ENCODE data around the gene HNRNPU.
"Not testable (repeated sequence)": the region's sequence is repeated elsewhere in the genome, so short reads cannot be mapped to it uniquely, and the experiment has no call there.

HNRNPU gene

DNA sequence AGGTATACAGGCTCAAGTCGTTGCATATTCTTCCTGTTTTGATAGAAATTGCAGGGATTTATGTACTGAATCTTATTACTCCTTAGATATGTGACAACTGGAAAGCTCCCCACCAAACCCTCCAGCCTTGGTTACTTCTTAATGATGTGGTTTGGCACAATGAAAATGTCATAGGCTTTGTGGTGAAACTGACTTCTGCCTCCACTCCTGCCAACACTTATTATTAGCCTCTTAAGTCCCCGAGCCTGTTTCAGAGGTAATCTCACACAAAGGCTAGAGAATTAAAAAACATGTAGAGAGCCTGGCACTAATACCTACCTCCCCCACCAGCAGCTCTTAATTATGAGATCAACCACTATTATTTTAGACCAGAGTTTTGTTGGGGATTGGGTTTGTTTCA, 24.7 kb downstream of the HNRNPU start:
- no peak for DNase-seq

DNA sequence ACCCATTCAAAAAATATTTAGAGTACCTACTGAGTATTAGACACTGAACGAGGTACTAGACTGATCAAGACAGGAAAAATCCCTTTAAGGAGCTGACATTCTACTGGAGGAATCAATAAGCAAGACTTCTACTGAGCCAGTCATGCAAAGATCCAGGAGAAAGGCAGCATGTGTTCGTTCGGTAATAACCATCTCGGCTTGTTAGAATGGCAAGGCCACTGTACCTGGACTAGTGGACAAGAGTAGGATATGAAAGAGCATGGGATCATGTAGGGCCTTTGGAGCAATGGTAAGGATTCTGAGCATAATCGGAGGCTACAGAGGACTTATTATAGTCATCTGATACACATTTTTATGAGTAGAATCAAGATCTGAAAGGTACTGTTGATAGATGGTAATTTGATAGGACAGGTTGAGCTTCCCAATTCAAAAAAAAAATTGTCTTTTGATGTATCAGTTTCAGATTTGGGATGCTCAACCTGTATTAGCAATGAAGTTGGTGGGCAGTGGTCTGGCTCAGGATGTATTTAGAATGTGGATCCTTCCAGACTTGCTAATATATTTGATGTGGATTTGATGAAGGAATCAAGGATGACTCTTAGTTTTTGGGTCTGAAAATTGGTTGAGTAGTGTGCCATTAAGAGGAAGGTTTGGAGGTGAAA, 26.6 kb downstream of the HNRNPU start:
- no peak for DNase-seq

DNA sequence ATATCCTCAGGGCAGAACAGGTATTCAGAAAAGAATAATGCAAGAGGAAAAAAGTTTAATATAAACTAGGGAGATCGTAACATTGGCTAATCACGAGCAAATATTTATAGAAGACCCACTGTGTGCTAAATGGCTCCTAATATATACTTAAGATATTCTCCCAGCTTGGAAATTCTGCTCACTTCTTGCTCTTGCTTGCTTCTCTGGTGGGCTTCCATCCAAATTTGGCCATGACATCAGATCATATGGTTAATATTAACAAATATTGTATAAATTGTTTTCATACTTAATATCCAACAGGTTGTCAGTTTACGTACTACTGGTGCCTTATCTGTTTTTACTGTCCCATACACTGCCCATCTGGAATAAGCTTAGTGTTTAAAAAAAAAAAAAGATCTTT, 27.8 kb downstream of the HNRNPU start:
- DNase-seq: peak; percentile 16

DNA sequence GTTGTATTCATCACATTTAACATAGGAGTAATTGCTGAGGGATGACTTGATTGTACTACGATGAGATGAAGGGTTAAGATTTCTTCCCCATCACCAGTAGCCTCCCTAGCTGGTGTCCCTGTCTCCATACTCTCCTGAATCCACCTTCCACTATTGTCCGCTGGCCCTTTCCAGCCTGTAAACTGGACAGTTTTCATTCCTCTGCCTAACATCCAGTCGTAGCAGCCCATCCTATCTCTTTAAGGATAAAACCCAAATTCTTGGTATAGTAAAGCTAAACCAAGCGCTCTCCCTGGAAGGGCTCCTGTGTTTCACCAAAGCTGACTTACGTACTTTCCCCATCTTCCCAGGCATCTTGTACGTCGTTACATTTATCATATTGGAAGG, 28.2 kb downstream of the HNRNPU start:
- peak; percentile 25 for DNase-seq

DNA sequence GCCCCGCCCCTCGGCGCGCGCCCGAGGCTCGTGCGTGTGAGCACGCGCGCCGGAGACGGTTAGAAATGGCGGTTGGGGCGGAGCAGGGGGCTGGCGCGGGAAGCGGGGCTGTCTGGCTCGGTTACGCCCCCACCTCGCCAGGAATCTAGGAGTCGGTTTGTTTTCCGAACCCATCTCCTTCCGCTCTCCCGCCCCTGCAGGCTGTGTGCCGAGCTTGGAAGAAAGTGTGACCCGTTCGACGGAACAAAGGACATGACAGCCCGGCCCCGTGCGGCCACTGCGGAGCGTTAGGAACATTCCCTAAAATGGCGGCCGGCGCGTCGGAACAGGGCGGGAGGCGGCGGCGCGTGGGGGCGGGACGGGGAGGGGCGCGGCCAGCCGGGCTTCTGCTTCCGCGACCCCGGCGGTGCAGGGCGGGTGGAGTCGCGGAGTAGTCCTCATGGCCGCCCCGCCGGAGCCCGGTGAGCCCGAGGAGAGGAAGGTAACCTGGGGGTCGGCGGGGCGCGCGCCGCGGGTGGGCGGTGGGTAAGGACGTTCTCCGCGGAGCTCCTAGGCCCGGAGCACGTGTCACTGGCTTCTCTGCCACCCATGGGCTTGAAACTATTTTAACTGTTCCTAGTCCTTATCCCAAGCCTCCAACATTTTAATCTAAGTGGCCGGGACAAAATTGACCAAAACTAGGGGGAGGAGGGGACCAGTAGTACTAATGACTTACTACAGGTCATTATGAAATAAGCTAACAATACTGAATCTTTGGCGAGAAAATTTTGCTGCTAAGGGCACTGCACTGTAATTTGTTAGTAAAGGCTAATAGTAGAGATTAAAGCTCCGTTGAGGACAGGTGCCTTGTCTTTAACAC, 28.8 kb downstream of the HNRNPU start, which contains the start of gene COX20:
COX20 (plus strand) TSS at position 383 of the 859 bp plus-strand sequence; CDS start at position 440, 57 bp downstream.
- DNase-seq: peak; percentile 94

DNA sequence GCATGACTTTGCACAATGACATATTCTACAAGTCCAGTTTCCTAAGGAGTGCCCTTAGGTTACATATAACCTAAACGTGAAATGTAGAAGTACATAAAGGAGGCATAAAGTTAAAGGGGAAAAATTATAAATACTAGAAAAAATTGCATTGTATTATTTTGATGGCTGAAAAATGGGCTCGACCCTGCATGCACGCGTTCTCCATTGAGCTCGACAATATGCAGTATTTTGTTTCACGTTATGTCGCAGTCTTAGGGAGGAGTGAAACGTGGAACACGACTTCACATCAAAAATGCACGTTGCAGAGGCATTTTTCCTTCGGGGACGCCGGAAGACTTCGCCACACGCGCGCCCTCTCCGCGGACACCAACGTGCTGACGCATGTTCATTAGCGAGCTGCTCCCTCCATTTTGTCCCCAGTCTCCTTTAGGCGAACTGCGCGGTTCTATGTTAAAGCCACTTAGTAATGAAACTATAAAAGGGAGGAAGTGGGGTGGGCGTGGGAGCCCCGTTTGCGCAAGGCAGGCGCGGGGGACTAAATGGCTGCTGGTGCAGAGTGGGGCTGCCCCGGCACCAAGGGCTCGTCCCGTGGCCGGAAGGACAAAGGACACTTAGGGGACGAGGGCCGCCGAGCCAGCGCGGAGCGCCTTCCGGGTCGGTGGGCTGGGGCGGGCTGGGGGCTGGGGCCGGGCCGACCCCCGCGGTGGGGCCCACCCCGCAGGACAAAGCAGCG, 29.6 kb downstream of the HNRNPU start:
- peak; percentile 95 for DNase-seq

DNA sequence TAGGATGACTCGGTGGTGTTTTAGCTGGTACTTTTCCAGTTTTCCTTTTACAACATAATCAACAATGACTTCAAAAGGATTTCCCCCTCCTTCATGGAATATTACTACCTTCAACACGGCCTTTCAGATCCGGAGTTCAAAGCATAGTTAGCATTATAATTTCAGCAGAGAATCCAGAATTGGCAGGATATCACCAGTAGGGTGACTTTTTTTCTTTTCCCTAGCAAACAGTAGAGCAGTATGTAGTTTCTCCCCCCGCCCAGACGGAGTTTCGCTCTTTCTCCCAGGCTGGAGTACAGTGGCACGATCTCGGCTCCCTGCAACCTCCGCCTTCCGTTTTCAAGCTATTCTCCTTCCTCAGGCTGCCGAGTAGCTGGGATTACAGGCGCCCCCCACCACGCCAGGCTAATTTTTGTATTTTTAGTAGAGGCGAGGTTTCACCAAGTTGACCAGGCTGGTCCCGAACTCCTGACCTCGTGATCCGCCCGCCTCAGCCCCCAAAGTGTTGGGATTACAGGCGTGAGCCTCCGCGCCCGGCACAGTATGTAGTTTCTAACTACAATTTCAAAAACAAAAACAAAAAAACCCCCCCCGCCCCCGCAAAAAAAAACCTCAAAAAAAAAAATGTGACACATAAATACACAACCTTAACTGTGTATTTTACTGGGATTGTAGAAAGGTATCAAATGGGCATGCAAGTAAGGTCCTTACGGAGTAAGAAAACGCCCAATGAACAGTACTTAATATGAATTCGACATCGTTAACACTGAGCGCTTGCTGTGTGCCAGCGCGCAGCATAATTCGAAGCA, 30.4 kb downstream of the HNRNPU start:
- DNase-seq: peak; percentile 80

DNA sequence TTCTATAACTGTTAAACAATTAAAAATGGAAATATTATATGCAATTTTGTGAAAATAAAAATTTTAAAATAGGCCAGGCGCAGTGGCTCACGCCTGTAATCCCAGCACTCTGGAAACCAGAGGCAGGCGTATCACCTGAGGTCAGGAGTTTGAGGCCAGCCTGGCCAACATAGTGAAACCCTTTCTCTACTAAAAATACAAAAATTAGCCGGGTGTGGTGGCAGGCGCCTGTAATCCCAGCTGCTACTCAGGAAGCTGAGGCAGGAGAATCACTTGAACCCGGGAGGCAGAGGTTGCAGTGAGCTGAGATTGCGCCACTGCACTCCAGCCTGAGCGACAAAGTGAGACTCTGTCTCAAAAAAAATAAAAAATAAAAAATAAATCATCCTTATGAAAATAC, 31.1 kb downstream of the HNRNPU start:
- not testable (repeated sequence) for DNase-seq

DNA sequence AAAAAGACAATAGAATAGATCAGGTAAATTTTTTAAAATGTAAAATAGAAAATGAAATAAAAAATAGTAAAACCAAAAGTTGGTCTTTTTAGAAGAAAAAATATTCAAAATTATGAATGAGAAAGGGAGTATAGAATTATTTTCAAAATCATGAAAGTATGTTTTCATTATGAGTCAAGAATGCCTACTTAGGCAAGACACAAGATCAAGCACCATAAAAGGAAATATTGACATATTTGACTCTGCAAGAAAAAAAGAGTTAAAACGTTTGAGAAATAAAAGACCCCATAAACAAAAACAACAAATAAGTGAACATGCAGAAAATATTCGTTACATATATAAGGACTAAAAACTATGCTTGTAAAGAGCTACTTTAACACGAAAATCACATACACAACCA, 33.7 kb downstream of the HNRNPU start:
- DNase-seq: no peak

DNA sequence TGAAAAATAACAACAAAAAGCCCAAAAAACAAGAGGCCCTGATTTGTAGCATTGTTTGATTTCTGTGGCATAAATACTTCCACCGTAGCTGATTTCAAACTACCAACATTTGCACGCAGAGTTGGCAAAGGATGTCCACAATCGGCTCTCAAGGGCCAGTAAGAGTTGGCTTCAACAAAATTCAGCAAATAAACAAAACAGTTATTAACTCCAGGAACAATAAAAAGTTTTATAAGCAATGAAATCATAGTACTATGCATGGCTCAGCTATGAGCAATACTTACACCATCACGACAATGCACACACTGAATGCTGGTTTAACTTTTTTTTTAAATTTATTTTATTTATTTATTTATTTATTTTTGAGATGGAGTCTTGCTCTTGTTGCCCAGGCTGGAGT, 37.6 kb downstream of the HNRNPU start:
- DNase-seq: no peak

DNA sequence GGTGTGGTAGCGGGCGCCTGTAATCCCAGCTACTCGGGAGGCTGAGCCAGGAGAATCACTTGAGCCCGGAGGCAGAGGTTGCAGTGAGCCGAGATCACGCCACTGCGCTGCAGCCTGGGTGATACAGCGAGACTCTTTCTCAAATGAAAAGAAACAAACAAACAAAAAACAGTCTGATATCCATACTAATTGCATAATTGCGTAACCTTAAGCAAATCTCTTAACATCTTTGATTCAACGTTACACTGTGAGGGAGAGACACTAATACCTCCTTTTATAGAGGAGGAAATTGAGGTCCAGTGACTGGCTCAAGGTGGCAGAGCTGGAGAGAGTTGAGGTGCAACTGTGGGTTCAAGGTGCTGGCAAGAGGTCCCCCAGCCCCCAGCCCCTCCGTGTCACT, 41.5 kb downstream of the HNRNPU start:
- DNase-seq: no peak

DNA sequence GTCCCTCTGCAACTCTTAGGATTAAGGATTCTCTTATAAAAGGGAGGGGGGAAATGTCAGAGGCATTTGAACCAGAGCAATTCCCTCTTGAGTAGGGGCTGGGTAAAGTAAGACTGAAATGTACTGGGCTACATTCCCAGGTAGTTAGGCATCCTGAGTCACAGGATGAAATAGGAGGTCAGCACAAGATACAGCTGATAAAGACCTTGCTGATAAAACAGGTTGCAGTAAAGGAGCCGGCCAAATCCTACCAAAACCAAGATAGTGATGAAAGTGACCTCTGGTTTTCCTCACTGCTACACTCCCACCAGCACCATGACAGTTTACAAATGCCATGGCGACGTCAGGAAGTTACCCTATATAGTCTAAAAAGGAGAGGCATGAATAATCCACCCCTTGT, 43.2 kb downstream of the HNRNPU start:
- no peak for DNase-seq

DNA sequence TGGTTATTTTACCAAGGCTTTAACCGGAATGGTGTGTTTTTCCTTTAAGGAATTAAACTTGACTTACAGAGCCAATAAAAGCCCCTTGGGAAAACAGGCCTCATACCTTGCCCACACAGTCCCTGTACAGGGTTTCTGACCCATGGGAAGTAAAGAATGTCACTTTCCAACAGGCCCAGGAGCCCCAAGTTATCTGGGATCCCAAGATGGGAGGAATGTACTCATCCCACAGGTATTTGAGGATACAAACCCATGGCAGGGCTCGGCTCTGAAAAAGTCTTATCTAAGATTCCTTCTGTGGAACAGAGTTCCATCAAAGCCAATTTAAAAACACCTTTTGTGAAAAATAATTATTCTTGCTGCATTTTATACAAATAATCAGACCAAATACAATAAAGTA, 44.2 kb downstream of the HNRNPU start:
- no peak for DNase-seq

DNA sequence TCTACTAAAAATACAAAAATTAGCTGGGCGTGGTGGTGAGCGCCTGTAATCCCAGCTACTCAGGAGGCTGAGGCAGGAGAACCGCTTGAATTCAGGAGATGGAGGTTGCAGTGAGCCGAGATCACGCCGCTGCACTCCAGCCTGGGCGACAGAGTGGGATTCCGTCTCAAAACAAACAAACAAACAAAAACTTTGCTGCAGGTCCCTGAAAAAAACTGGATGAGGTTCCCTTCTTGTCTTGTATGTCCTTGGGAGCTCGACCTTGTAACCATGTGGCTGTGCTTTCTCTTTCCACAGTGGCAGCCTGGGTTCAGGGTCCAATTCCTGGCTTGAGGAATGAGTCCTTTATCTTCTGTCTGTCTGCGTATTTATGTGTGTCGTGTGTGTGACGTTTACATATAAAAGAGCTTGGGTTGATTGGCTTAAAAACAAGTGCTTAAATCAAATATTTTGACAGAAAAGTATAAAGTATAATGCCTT, 46.9 kb downstream of the HNRNPU start:
- no peak for DNase-seq

DNA sequence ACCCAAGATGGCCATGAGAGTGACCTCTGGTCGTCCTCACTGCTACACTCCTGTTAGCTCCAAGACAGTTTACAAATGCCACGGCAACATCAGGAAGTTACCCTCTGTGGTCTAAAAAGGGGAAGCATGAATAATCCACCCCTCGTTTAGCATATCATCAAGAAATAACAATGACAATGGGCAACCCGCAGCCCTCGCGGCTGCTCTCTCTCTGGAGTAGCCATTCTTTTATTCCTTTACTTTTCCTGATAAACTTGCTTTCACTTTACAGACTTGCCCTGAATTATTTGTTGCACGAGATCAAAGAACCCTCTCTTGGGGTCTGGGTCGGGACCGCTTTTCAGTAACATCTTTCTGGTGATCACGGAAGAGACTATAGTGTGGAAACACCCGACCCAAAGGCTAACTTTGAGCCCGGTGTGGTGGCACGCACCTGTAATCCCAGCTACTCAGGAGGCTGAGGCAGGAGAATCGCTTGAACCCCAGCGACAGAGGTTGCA, 48.7 kb downstream of the HNRNPU start:
- DNase-seq: no peak

DNA sequence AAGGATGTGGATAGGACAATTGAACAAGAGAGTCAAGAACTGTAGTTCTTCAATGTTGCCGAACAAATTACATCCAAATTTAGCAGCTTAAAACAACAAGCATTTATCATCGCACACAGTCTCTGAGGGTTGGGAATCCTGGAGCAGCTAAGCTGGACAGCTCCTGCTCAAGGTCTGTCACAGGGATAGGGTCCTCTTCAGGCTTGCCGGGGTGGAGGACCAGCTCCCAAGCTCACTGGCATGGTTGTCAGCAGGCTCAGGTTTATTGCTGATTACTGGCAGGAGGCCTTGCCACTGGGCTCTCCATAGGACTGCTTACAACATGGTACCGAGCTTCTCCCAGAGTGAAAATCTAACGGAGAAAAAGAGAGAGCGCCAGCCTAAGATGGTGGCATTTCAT, 51.0 kb downstream of the HNRNPU start:
- DNase-seq: no peak

DNA sequence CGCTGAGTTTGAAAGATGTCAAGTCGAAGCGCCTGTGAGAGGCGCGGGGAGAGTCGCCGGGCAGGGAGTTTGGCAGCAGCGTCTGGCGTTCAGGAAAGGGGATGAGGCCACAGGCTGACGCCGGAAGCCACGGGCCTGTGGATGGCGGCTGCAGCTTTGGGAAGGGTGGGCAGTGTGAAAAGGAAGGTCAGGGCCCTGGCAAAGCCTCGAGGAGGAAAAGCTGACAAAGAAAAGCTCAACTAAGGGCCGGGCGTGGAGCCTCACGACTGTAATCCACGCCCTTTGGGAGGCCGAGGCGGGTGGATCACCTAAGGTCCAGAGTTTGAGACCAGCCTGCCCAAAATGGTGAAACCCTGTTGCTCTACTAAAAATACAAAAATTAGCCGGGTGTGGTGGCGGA, 54.1 kb downstream of the HNRNPU start:
- no peak for DNase-seq

DNA sequence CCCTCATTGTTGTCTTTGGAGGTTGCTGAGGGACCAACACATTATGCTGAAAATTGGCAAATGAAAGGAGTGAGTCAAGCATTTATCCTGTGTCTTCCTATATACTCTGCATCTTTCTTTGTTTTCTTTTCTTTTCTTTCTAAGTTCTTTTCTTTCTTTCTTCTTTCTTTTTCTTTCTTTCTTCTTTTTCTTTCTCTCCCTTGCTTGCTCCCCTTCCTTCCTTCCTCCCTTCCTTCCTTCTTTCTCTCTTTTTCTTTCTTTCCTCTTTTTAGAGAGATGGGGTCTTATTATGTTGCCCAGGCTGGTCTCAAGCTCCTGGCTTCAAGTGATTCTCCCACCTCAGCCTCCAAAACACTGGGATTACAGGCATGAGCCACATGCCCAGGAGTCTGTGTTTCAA, 57.2 kb downstream of the HNRNPU start:
- DNase-seq: no peak

DNA sequence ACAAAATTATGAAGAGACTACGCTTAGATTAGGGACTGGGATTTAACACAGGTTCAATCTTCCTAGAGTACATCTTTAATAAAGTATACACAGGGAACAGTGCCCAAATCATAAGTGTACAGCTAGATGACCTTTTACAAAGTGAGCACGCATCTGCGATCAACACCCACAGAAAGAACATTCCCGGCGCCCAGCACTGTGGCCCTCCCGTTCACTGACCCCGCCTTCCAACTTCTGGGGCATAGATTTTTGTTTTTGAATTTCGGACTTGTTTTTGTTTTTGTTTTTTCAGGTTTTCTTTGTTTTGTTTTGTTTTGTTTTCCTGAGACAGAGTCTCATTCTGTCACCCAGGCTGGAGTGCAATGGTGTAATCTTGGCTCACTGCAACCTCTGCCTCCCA, 59.5 kb downstream of the HNRNPU start:
- no peak for DNase-seq

DNA sequence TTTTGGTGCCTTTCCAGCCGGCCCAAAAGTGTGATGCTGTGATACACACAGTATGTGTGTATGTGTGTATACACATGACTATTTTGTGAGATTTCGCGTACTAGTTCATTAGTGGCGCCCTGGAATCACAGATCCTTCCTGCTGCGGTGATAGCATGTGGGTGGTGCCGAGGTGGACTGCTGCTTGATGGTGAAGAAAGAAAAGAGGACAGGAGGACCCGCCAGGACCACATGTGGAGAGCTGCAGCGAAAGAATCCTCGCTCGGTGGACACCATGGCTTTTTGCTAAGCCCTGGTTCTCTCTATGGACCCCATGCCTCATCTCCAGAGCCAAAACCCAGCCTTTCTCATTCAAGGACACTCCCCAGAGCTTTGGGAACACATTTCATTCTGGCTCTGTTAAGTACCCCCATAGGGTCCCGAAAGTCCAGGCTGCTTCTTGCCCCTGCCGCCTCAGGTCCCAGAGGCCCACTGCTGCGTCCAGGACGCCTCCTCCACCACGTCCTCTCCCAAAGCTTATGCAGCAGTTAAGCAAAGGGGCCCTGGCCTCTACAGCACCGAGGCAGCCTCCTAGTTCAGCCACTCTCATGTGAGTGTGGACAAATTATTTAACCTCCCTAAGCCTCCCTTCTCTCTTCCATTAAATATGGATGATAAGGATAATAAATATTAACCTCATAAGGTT, 61.6 kb downstream of the HNRNPU start:
- no peak for DNase-seq

DNA sequence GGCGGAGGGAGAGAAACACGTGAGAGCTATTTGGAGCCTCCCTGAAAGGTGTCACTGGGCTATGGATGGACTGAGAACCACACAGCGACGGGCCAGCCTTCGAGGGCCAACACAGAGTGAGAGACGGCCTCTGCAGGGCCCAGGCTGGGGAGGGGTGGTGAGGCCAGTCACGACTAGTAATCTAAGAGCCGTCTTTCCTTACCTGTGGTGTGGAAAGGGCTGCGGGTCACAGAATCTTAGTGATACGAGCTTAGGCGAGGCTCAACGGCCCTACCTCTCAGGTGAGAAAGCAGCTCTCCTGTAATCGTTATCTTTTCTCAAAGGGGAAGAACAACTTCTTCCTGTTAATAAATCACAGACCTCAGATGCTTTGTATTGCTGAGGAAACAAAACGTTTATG, 62.3 kb downstream of the HNRNPU start:
- DNase-seq: no peak

DNA sequence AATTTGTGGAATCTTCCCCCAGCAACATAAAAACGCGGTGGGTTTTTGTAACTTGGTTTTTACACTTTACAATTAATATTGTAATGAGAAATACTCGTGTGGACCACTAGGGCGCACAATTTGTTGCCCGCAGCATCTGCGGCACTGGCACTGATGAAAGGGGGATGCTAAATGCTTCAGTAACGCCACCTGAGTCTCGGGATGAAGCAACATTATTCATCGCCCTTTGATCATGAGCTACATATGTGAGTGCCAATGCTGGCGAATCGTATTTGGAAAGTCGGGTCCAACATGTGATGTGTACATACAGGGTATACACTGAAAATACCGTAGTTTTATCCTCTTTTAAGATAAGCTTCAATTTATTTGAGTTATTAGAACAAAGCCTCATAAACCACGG, 63.1 kb downstream of the HNRNPU start:
- peak; percentile 20 for DNase-seq
